Measurements from ENCODE around the gene SUMO2.
"Not testable (repeated sequence)": the region's sequence is repeated elsewhere in the genome, so short reads cannot be mapped to it uniquely, and the experiment has no call there.

The SUMO2 gene

DNA sequence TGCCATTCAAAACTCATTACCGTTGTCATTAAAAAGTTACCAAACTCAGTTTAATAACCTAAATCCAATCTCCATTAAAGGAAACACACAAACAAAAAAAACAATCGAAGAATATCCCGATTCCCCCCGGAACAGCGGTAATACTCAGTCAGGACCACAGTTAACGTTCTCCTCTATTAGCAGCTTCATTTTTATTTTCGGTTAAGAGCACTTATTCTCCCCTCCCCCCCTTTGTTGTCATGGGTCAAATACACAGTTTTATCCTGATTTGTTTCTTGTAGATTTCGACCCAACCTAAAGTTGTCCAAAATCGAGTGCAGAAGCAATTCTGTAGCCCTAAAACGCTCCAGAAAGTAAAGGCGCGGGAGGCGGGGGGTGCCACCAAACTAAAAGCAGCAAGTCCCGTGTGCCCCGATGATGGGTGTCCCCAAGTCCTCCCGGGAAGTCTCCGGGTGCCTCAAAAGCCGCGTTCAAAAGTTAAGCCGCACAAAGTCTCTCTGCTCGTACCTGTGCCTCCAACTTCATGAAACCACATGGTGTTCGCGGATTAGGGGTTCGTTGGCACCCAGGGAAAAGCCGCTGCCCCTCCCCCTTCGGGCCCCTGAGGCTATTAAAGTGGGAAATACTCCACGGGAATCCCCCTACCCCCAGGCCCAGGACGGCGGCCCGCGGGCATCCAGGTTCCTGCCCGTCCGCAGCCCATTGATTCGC, 996 bp downstream of the SUMO2 start:
- no peak for TF ChIP-seq YY1 (IDR thresholded peaks at IDR 0.05; ENCODE audit: insufficient read depth, insufficient read length)
- no peak for TF ChIP-seq ZNF274 (IDR thresholded peaks at IDR 0.05; ENCODE audit: low read depth, low read length)
- no peak for TF ChIP-seq SUZ12 (IDR thresholded peaks at IDR 0.05; ENCODE audit: extremely low read depth, insufficient read depth, insufficient read length)
- H3K4me3 ChIP-seq (ENCODE audit: insufficient read length, low read depth) = peak overlapping the region; percentile 98
- no peaks in the 10 kb centered on the region for H3K9me3 ChIP-seq (ENCODE audit: insufficient read depth, low read length)
- H3K27me3 ChIP-seq (ENCODE audit: insufficient read depth, insufficient read length) = no peaks in the 10 kb centered on the region
- peaks cover 2% of the 10 kb centered on the region for H3K4me1 ChIP-seq (ENCODE audit: insufficient read depth, insufficient read length)
- peaks cover 41% of the 10 kb centered on the region for H3K36me3 ChIP-seq (ENCODE audit: insufficient read depth, insufficient read length, low read length)
- peak overlapping the region; percentile 99 for H3K9ac ChIP-seq (ENCODE audit: insufficient read length, low read depth)
- DNase-seq (ENCODE audit: low read depth, low spot score) = no peak

GRCh38 chr17:75181110-75181509, 1.6 kb downstream of the SUMO2 start:
- DNase-seq (ENCODE audit: low read depth, low spot score) = no peak
- TF ChIP-seq ZNF274 (IDR thresholded peaks at IDR 0.05; ENCODE audit: low read depth, low read length) = no peak
- H3K9me3 ChIP-seq (ENCODE audit: insufficient read depth, low read length) = no peaks in the 10 kb centered on the region
- H3K4me3 ChIP-seq (ENCODE audit: insufficient read length, low read depth) = peak overlapping the region; percentile 98
- H3K4me1 ChIP-seq (ENCODE audit: insufficient read depth, insufficient read length) = peaks cover 2% of the 10 kb centered on the region
- H3K27me3 ChIP-seq (ENCODE audit: insufficient read depth, insufficient read length) = no peaks in the 10 kb centered on the region
- H3K36me3 ChIP-seq (ENCODE audit: insufficient read depth, insufficient read length, low read length) = peaks cover 47% of the 10 kb centered on the region
- peak overlapping the region; percentile 99 for H3K9ac ChIP-seq (ENCODE audit: insufficient read length, low read depth)

DNA sequence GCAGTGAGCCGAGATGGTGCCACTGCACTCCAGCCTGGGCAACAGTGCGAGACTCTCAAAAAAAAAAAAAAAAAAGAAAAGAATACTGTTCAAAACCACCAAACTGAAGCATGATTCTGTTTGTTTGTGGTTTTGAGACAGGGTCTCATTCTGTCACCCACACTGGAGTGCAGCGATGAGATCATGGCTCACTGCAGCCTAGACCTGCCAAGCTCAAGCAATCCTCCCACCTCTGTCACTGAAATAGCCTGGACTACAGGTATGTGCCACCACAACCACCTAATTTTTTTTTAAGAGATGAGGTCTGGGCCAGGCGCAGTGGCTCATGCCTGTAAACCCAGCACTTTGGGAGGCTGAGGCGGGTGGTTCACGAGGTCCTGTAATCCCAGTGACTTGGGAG, 4.3 kb downstream of the SUMO2 start:
- Histone ChIP-seq H3K9ac (ENCODE audit: insufficient read length, low read depth) (no peak overlapping the region), H3K27me3 (ENCODE audit: insufficient read depth, insufficient read length) (no peaks in the 10 kb centered on the region), H3K36me3 (ENCODE audit: insufficient read depth, insufficient read length, low read length) (peaks cover 74% of the 10 kb centered on the region), H3K4me1 (ENCODE audit: insufficient read depth, insufficient read length) (peaks cover 3% of the 10 kb centered on the region), H3K4me3 (ENCODE audit: insufficient read length, low read depth) (no peak overlapping the region), H3K9me3 (ENCODE audit: insufficient read depth, low read length) (no peaks in the 10 kb centered on the region)
- DNase-seq (ENCODE audit: low read depth, low spot score) = no peak
- no peak for TF ChIP-seq SUZ12 (IDR thresholded peaks at IDR 0.05; ENCODE audit: extremely low read depth, insufficient read depth, insufficient read length)
- no peak for TF ChIP-seq ZNF274 (IDR thresholded peaks at IDR 0.05; ENCODE audit: low read depth, low read length)
- TF ChIP-seq YY1 (IDR thresholded peaks at IDR 0.05; ENCODE audit: insufficient read depth, insufficient read length) = no peak

DNA sequence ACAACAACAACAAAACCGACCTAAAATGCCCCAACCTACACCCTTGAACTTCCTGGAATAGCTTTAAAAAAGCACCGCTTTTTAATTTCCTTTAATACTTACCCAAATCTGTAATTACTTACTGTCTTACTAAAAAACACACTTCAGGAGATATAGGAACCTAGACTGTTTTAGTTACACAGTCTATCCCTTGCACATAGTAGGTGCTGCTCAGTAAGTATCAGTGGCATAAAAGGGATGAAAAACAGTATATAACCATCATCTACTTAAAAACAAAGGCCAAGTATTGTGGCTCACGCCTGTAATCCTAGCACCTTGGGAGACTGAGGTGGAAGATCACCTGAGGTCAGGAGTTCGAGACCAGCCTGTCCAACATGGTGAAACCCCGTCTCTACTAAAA, 6.1 kb downstream of the SUMO2 start:
- Histone ChIP-seq H3K9ac (ENCODE audit: insufficient read length, low read depth) (no peak overlapping the region), H3K36me3 (ENCODE audit: insufficient read depth, insufficient read length, low read length) (peaks cover 91% of the 10 kb centered on the region), H3K4me1 (ENCODE audit: insufficient read depth, insufficient read length) (peaks cover 3% of the 10 kb centered on the region), H3K4me3 (ENCODE audit: insufficient read length, low read depth) (no peak overlapping the region), H3K9me3 (ENCODE audit: insufficient read depth, low read length) (no peaks in the 10 kb centered on the region), H3K27me3 (ENCODE audit: insufficient read depth, insufficient read length) (no peaks in the 10 kb centered on the region)
- no peak for DNase-seq (ENCODE audit: low read depth, low spot score)
- no peak for TF ChIP-seq SUZ12 (IDR thresholded peaks at IDR 0.05; ENCODE audit: extremely low read depth, insufficient read depth, insufficient read length)
- TF ChIP-seq ZNF274 (IDR thresholded peaks at IDR 0.05; ENCODE audit: low read depth, low read length) = no peak
- no peak for TF ChIP-seq YY1 (IDR thresholded peaks at IDR 0.05; ENCODE audit: insufficient read depth, insufficient read length)

DNA sequence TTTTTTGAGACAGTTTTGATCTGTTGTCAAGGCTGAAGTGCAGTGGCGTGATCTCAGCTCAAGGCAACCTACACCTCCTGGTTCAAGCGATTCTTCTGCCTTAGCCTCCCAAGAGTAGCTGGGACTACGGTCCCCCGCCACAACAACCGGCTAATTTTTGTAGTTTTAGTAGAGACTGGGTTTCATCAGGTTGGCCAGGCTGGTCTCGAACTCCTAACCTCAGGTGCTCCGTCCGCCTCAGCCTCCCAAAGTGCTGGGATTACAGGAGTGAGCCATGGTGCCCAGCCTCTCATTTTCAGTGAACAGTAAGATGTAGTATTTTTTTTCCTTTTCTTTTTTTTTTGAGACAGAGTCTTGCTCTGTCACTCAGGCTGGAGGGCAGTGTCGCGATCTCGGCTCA, 7.8 kb downstream of the SUMO2 start:
- Histone ChIP-seq H3K9ac (ENCODE audit: insufficient read length, low read depth) (no peak overlapping the region), H3K4me3 (ENCODE audit: insufficient read length, low read depth) (no peak overlapping the region), H3K9me3 (ENCODE audit: insufficient read depth, low read length) (no peaks in the 10 kb centered on the region), H3K36me3 (ENCODE audit: insufficient read depth, insufficient read length, low read length) (peaks cover 96% of the 10 kb centered on the region), H3K4me1 (ENCODE audit: insufficient read depth, insufficient read length) (peaks cover 3% of the 10 kb centered on the region), H3K27me3 (ENCODE audit: insufficient read depth, insufficient read length) (no peaks in the 10 kb centered on the region)
- no peak for DNase-seq (ENCODE audit: low read depth, low spot score)
- TF ChIP-seq ZNF274 (IDR thresholded peaks at IDR 0.05; ENCODE audit: low read depth, low read length) (no peak), YY1 (IDR thresholded peaks at IDR 0.05; ENCODE audit: insufficient read depth, insufficient read length) (no peak), SUZ12 (IDR thresholded peaks at IDR 0.05; ENCODE audit: extremely low read depth, insufficient read depth, insufficient read length) (no peak)

DNA sequence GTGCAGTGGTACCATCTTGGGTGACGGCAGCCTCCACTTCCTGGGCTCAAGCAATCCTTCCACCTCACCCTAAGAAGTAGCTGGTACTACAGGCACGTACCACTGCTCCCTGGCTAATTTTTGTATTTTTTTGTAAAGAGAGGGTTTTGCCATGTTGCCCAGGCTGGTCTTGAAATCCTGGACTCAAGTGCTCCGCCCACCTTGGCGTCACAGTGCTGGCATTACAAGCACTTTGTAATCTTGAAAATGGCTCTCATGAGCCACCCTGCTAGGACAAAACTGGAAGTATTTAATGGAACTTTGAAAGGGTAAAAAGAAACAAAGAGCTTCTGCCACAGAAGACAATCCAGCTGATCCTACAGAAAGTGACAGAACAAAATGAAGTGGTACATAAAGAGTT, 9.2 kb downstream of the SUMO2 start:
- TF ChIP-seq SUZ12 (IDR thresholded peaks at IDR 0.05; ENCODE audit: extremely low read depth, insufficient read depth, insufficient read length) (no peak), YY1 (IDR thresholded peaks at IDR 0.05; ENCODE audit: insufficient read depth, insufficient read length) (no peak), ZNF274 (IDR thresholded peaks at IDR 0.05; ENCODE audit: low read depth, low read length) (no peak)
- peaks cover 90% of the 10 kb centered on the region for H3K36me3 ChIP-seq (ENCODE audit: insufficient read depth, insufficient read length, low read length)

GRCh38 chr17:75168998-75169397, 13.8 kb downstream of the SUMO2 start:
- Histone ChIP-seq H3K36me3 (ENCODE audit: insufficient read depth, insufficient read length, low read length) (peaks cover 72% of the 10 kb centered on the region), H3K9ac (ENCODE audit: insufficient read length, low read depth) (no peak overlapping the region), H3K27me3 (ENCODE audit: insufficient read depth, insufficient read length) (no peaks in the 10 kb centered on the region), H3K4me3 (ENCODE audit: insufficient read length, low read depth) (no peak overlapping the region), H3K9me3 (ENCODE audit: insufficient read depth, low read length) (no peaks in the 10 kb centered on the region), H3K4me1 (ENCODE audit: insufficient read depth, insufficient read length) (no peaks in the 10 kb centered on the region)
- no peak for TF ChIP-seq ZNF274 (IDR thresholded peaks at IDR 0.05; ENCODE audit: low read depth, low read length)
- TF ChIP-seq YY1 (IDR thresholded peaks at IDR 0.05; ENCODE audit: insufficient read depth, insufficient read length) = no peak
- no peak for TF ChIP-seq SUZ12 (IDR thresholded peaks at IDR 0.05; ENCODE audit: extremely low read depth, insufficient read depth, insufficient read length)
- DNase-seq (ENCODE audit: low read depth, low spot score) = no peak

More for the DNA sequence above, 9.2 kb downstream of the SUMO2 start:
- Histone ChIP-seq H3K4me3 (ENCODE audit: insufficient read length, low read depth) (no peak overlapping the region), H3K27me3 (ENCODE audit: insufficient read depth, insufficient read length) (no peaks in the 10 kb centered on the region), H3K9me3 (ENCODE audit: insufficient read depth, low read length) (no peaks in the 10 kb centered on the region), H3K4me1 (ENCODE audit: insufficient read depth, insufficient read length) (peaks cover 2% of the 10 kb centered on the region), H3K9ac (ENCODE audit: insufficient read length, low read depth) (no peak overlapping the region)
- DNase-seq (ENCODE audit: low read depth, low spot score) = no peak

- H3K9me3 ChIP-seq (ENCODE audit: insufficient read depth, low read length); H3K4me1 ChIP-seq (ENCODE audit: insufficient read depth, insufficient read length); H3K27me3 ChIP-seq (ENCODE audit: insufficient read depth, insufficient read length); DNase-seq (ENCODE audit: low read depth, low spot score); H3K4me3 ChIP-seq (ENCODE audit: insufficient read length, low read depth); H3K9ac ChIP-seq (ENCODE audit: insufficient read length, low read depth): not testable (repeated sequence)
- H3K36me3 ChIP-seq (ENCODE audit: insufficient read depth, insufficient read length, low read length) = peaks cover 43% of the 10 kb centered on the region
Measured at GRCh38 chr17:75164606-75165005, 18.2 kb downstream of the SUMO2 start.
